GM23248 (cell line): ENCODE data around the gene FOXB1. TPM values are rescaled to one million over a fixed set of nuclear protein-coding genes. Genes with fewer than 3 reads are reported as not detected.
A peak's percentile ranks its signal among the peaks of the same experiment; 100 is the strongest.

ENCODE experiments used
- DNase-seq: peaks from one replicate; pipeline ENCODE4 v3.0.0-alpha.2; 2015
- H2AFZ ChIP-seq: fragments of 200-600 bp; sonication (generic); 2 replicates; pipeline ENCODE4 v1.6.1; 2016; ENCODE audit warnings: antibody characterized with exemption
- H3F3A ChIP-seq: fragments of 200-600 bp; sonication (generic); 2 replicates; pipeline ENCODE4 v1.6.1; 2016; ENCODE audit warnings: mild to moderate bottlenecking, antibody characterized with exemption, mixed run types; ENCODE audit not compliant: insufficient read depth
- H3K27ac ChIP-seq: fragments of 200-600 bp; sonication (generic); 2 replicates; pipeline ENCODE4 v1.5.1; 2016; ENCODE audit warnings: mild to moderate bottlenecking
- H3K27me3 ChIP-seq: fragments of 200-600 bp; sonication (generic); replicated peaks from 2 replicates; pipeline ENCODE4 v1.6.1; 2016; ENCODE audit warnings: mild to moderate bottlenecking; ENCODE audit not compliant: insufficient read depth
- H3K36me3 ChIP-seq: fragments of 200-600 bp; sonication (generic); 2 replicates; pipeline ENCODE4 v1.6.1; 2016; ENCODE audit warnings: low read depth, mild to moderate bottlenecking
- H3K4me1 ChIP-seq: fragments of 200-600 bp; sonication (generic); 2 replicates; pipeline ENCODE4 v1.6.1; 2016; ENCODE audit warnings: mild to moderate bottlenecking; ENCODE audit not compliant: insufficient read depth
- H3K4me2 ChIP-seq: fragments of 200-600 bp; sonication (generic); one replicate; pipeline ENCODE4 v1.6.1; 2016; ENCODE audit warnings: mild to moderate bottlenecking; ENCODE audit not compliant: unreplicated experiment
- H3K4me3 ChIP-seq: fragments of 200-600 bp; sonication (generic); 2 replicates; pipeline ENCODE4 v1.5.1; 2016; ENCODE audit warnings: mild to moderate bottlenecking
- H3K79me2 ChIP-seq: fragments of 200-600 bp; sonication (generic); 2 replicates; pipeline ENCODE4 v1.6.1; 2016; ENCODE audit warnings: mild to moderate bottlenecking; ENCODE audit not compliant: insufficient read depth
- H3K9ac ChIP-seq: fragments of 200-600 bp; sonication (generic); 2 replicates; pipeline ENCODE4 v1.6.1; 2016; ENCODE audit warnings: mild to moderate bottlenecking
- H3K9me2 ChIP-seq: fragments of 200-600 bp; sonication (generic); 2 replicates; pipeline ENCODE4 v1.6.1; 2016; ENCODE audit warnings: mixed run types, mild to moderate bottlenecking, moderate library complexity; ENCODE audit not compliant: insufficient read depth
- H3K9me3 ChIP-seq: fragments of 200-600 bp; sonication (generic); one replicate; pipeline ENCODE4 v1.6.1; 2017; ENCODE audit warnings: low read depth
- H4K20me1 ChIP-seq: fragments of 200-600 bp; sonication (generic); 2 replicates; pipeline ENCODE4 v1.6.0; 2016; ENCODE audit not compliant: insufficient read depth
- EZH2 ChIP-seq: fragments of 200-600 bp; sonication (generic); IDR thresholded peaks from 2 replicates; pipeline ENCODE4 v1.6.1; 2018; ENCODE audit warnings: antibody characterized with exemption, mild to moderate bottlenecking; ENCODE audit not compliant: insufficient read depth, poor library complexity, severe bottlenecking
- EZH2phosphoT487 ChIP-seq: fragments of 200-600 bp; sonication (generic); IDR thresholded peaks from 2 replicates; pipeline ENCODE4 v1.6.1; 2018; ENCODE audit warnings: antibody characterized with exemption, moderate library complexity, mild to moderate bottlenecking, low read depth; ENCODE audit not compliant: insufficient read depth
- WGBS, 2 experiments: methylation state at CpG; one replicate each; pipeline ENCODE4 v1.1.6; 2015 to 2017; ENCODE audit warnings: low lambda C conversion rate in 2 of 2, low coverage in 1 of 2; ENCODE audit errors: missing lambda C conversion rate in 2 of 2; 5-methylcytosine and 5-hydroxymethylcytosine counted together
- in situ Hi-C: fragments of 300-500 bp; cut with MboI; formaldehyde crosslinking; loops from 2 replicates; pipeline ENCODE4 v1.15.0; 2020
- polyA plus RNA-seq: library from polyadenylated mRNA; unstranded; fragments of >200 nt; fragmentation: Nextera tagmentation; extraction: Ambion mirVana; gene quantifications from 2 replicates; pipeline ENCODE4 v1.2.1, GENCODE V29; 2016
- total RNA-seq: library from RNA; depleted of rRNA; stranded (reverse); fragments of >200 nt; shearing (Covaris generic); gene quantifications from 2 replicates; pipeline ENCODE4 v1.2.3, GENCODE V29; 2014

The FOXB1 gene
- total and polyA plus RNA-seq, 2 experiments from 2014 or later: not detected

DNA sequence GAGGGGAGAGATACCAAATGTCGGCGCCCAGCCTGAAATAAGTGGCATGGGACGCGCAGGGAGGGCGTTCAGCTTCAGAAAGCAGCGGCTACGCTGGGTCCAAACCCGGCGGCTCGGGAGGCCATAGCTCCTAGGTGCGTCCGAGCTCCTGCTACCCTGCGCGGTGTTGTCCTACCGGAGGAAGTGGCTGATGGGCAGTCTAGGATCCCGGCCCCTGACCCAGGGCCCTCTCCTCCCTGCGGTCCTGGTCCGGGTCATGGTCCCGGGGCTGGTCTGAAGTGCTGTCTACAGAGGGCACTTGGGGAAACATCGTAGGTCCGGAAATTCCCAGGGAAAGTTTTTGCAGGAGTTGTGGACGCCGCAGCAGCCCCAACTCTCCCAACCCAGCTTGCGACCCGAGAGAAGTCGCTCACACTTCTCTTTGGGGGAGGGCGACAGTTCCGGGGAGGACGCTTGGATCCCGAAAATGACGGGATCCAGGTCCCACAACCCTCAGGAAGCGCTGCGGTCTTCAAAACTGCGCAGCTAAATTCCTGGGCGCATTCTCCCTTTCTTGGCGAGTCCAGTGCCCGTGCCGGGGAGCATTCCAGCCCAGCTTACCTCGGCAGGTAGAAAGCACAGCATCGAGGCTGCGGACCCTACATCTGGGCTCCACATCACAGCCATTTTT lies 9.1 kb upstream of the FOXB1 start:
- WGBS, 2 experiments: 9 to 14% methylated on average over 41 of the region's 41 CpGs
- H3K27ac ChIP-seq: no peak overlapping the region
- H3F3A ChIP-seq: no peaks in the 10 kb centered on the region
- H3K4me2 ChIP-seq: no peak overlapping the region
- TF ChIP-seq EZH2: no peak
- 0 out of 2 replicates have a peak, but pooled peaks have one; percentile 5 for TF ChIP-seq EZH2phosphoT487
- no peaks in the 10 kb centered on the region for H3K9me3 ChIP-seq
- in situ Hi-C loops: no loop called here
- DNase-seq: no peak
- H3K79me2 ChIP-seq: no peaks in the 10 kb centered on the region
- no peaks in the 10 kb centered on the region for H4K20me1 ChIP-seq
- no peaks in the 10 kb centered on the region for H3K36me3 ChIP-seq
- no peaks in the 10 kb centered on the region for H3K9me2 ChIP-seq
- H3K4me3 ChIP-seq: no peak overlapping the region
- no peak overlapping the region for H3K9ac ChIP-seq
- H2AFZ ChIP-seq: no peak overlapping the region
- H3K27me3 ChIP-seq: peaks cover 95% of the 10 kb centered on the region
- no peaks in the 10 kb centered on the region for H3K4me1 ChIP-seq

DNA sequence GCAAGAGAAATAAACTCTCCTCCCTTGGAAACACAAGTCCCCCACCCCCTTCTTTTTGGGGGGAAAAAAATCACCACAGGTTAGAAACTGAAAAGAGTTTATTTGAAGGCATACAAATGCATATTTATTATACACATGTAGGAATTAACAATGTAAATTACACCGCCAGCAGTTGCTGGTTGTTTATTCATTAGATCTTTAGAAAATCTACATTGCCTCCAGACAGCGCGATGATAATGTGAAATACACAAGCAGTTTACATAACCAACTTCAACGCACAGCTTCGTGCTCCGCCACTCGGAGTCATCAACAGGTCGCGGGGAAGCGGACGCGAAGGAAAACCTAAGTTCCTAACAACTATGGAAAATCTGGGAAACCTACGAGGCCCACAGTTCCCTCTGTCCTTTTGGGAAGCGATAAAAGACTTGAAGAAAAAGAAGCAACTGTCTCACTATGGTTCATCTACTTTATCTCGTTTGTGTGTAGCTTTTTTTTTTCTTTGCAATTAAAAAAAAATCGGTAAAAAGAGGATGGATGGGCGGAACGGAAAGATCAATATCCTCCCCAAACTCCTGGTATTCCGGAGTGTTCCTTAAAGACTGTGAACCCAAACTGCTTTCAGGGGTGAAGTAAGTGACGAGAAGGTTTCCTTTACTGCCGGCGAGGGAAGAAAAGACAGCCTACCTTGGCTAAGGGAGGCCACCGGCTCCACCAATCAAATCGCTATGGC lies 8.4 kb upstream of the FOXB1 start:
- Histone ChIP-seq H4K20me1 (no peaks in the 10 kb centered on the region), H3K4me1 (no peaks in the 10 kb centered on the region), H3K27me3 (peaks cover 97% of the 10 kb centered on the region), H3K9ac (no peak overlapping the region), H3K9me2 (no peaks in the 10 kb centered on the region), H2AFZ (no peak overlapping the region), H3K4me2 (no peak overlapping the region), H3F3A (no peaks in the 10 kb centered on the region), H3K79me2 (no peaks in the 10 kb centered on the region), H3K27ac (no peak overlapping the region), H3K4me3 (no peak overlapping the region), H3K9me3 (no peaks in the 10 kb centered on the region), H3K36me3 (no peaks in the 10 kb centered on the region)
- no peak; the same call in 1 of the 2 replicates for TF ChIP-seq EZH2phosphoT487
- TF ChIP-seq EZH2: peak; percentile 80
- WGBS, 2 experiments: 30 to 32% methylated on average over 24 of the region's 24 CpGs
- in situ Hi-C loops: no loop called here
- DNase-seq: no peak

DNA sequence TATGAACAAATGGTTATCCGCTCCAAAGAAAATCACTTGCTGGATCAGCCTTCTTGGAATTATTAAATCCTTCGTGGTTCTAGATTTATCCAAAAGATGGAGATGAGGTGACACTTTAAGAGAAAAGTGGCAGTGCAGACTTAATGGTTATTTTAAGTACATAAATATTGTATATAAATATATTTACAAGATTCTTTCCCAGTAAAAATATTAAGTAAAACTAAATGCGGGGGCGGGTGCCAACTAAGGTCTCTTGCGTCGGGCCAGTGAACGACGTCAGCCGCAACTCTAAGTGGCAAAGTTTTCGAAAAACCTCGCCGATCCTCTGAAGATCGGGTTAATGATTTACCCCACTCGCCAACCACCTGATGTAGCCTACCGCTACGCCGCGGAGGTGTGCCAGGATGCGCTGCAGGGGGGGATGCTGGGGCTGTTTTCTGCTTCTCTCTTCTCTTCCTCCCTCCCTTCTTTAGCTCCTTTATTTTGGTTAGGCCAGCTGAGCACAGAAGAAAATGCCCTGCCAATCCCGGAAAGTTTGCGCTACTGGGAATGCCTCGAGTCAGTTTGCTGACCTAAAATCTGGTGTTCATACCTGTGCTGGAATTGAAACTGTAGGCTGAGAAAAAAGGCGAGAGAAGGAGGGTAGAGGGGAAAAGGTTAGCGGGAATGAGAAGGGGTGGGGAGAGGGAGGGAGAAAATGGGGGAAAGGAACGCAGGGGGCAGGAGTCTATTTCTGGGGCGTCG lies 7.6 kb upstream of the FOXB1 start:
- Histone ChIP-seq H3K4me1 (no peaks in the 10 kb centered on the region), H4K20me1 (no peaks in the 10 kb centered on the region), H3K4me2 (no peak overlapping the region), H3K79me2 (no peaks in the 10 kb centered on the region), H3F3A (no peaks in the 10 kb centered on the region), H3K36me3 (no peaks in the 10 kb centered on the region), H3K9me2 (no peaks in the 10 kb centered on the region), H2AFZ (no peak overlapping the region), H3K27me3 (peaks cover 99% of the 10 kb centered on the region), H3K9me3 (no peaks in the 10 kb centered on the region), H3K27ac (no peak overlapping the region), H3K9ac (no peak overlapping the region), H3K4me3 (no peak overlapping the region)
- no peak for DNase-seq
- TF ChIP-seq EZH2phosphoT487: no peak
- peak; percentile 81 for TF ChIP-seq EZH2
- in situ Hi-C loops: no loop called here
- 13 to 15% methylated on average over 24 to 27 of the region's 27 CpGs for WGBS, 2 experiments

GRCh38 chr15:59997070-59997701 lies 6.9 kb upstream of the FOXB1 start:
- 3 to 5% methylated on average over 36 of the region's 36 CpGs for WGBS, 2 experiments
- peaks cover 99% of the 10 kb centered on the region for H3K27me3 ChIP-seq

More at GRCh38 chr15:59997070-59997701, 6.9 kb upstream of the FOXB1 start:
- Histone ChIP-seq H2AFZ (no peak overlapping the region), H3K4me3 (no peak overlapping the region), H3K27ac (no peak overlapping the region), H4K20me1 (no peaks in the 10 kb centered on the region), H3K9me2 (no peaks in the 10 kb centered on the region), H3K79me2 (no peaks in the 10 kb centered on the region), H3K4me2 (no peak overlapping the region), H3K9me3 (no peaks in the 10 kb centered on the region), H3K4me1 (no peaks in the 10 kb centered on the region), H3K9ac (no peak overlapping the region), H3K36me3 (no peaks in the 10 kb centered on the region), H3F3A (no peaks in the 10 kb centered on the region)
- in situ Hi-C loops: no loop called here
- TF ChIP-seq EZH2phosphoT487 (no peak), EZH2 (peak; percentile 84)
- DNase-seq: no peak
